ENCODE measurements around the gene HAVCR2.

The HAVCR2 gene

GRCh38 chr5:157142317-157143126 is 33.7 kb upstream of the HAVCR2 start, which contains the start of gene MED7:
TSS of gene MED7 (minus strand) at chr5:157142865. CDS start at chr5:157139431, 3,434 bp downstream.
- peak within 1 kb of the TSS; percentile 90 for H3K4me3 ChIP-seq (ENCODE audit: low read depth, low read length, poor library complexity, severe bottlenecking)
- H3F3A ChIP-seq (ENCODE audit: insufficient read depth, low read length), result no peaks in the 10 kb centered on the region
- peaks cover 22% of the 10 kb centered on the region for H3K36me3 ChIP-seq (ENCODE audit: insufficient read depth, low read length)
- no peaks in the 10 kb centered on the region for H4K20me1 ChIP-seq (ENCODE audit: insufficient read depth, low read length)
- no peaks in the 10 kb centered on the region for H3K27me3 ChIP-seq (ENCODE audit: insufficient read depth, low read length)
- peak within 1 kb of the TSS; percentile 65 for H3K27ac ChIP-seq (ENCODE audit: low read depth, low read length, poor library complexity, severe bottlenecking)
- no peaks in the 10 kb centered on the region for H3K9me3 ChIP-seq (ENCODE audit: low read length)
- peak within 1 kb of the TSS; percentile 95 for H3K9ac ChIP-seq (ENCODE audit: low read length)
- H3K9me2 ChIP-seq (ENCODE audit: low read depth, low read length), result no peaks in the 10 kb centered on the region
- peak within 1 kb of the TSS; percentile 77 for H3K4me2 ChIP-seq (ENCODE audit: low read length)
- H3K79me2 ChIP-seq (ENCODE audit: insufficient read depth, low read length), result peaks cover 7% of the 10 kb centered on the region
- peaks cover 16% of the 10 kb centered on the region for H3K4me1 ChIP-seq (ENCODE audit: insufficient read depth, low read length, severe bottlenecking)
- no peak for TF ChIP-seq EZH2 (IDR thresholded peaks at IDR 0.05; ENCODE audit: borderline replicate concordance, low read length)
- TF ChIP-seq, protein P1, sequence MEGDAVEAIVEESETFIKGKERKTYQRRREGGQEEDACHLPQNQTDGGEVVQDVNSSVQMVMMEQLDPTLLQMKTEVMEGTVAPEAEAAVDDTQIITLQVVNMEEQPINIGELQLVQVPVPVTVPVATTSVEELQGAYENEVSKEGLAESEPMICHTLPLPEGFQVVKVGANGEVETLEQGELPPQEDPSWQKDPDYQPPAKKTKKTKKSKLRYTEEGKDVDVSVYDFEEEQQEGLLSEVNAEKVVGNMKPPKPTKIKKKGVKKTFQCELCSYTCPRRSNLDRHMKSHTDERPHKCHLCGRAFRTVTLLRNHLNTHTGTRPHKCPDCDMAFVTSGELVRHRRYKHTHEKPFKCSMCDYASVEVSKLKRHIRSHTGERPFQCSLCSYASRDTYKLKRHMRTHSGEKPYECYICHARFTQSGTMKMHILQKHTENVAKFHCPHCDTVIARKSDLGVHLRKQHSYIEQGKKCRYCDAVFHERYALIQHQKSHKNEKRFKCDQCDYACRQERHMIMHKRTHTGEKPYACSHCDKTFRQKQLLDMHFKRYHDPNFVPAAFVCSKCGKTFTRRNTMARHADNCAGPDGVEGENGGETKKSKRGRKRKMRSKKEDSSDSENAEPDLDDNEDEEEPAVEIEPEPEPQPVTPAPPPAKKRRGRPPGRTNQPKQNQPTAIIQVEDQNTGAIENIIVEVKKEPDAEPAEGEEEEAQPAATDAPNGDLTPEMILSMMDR (IDR thresholded peaks at IDR 0.05; ENCODE audit: low read length), result no peak
- H2AFZ ChIP-seq (ENCODE audit: low read length), result peak within 1 kb of the TSS; percentile 58

GRCh38 chr5:157137691-157138090 is 28.8 kb upstream of the HAVCR2 start:
- Histone ChIP-seq H3K27me3 (ENCODE audit: insufficient read depth, low read length) (no peaks in the 10 kb centered on the region), H3K9ac (ENCODE audit: low read length) (no peak overlapping the region), H3K36me3 (ENCODE audit: insufficient read depth, low read length) (peaks cover 27% of the 10 kb centered on the region), H3K9me3 (ENCODE audit: low read length) (no peaks in the 10 kb centered on the region), H3K27ac (ENCODE audit: low read depth, low read length, poor library complexity, severe bottlenecking) (no peak overlapping the region), H3K4me1 (ENCODE audit: insufficient read depth, low read length, severe bottlenecking) (peaks cover 8% of the 10 kb centered on the region), H4K20me1 (ENCODE audit: insufficient read depth, low read length) (no peaks in the 10 kb centered on the region), H3K79me2 (ENCODE audit: insufficient read depth, low read length) (peaks cover 7% of the 10 kb centered on the region), H2AFZ (ENCODE audit: low read length) (no peak overlapping the region), H3K4me3 (ENCODE audit: low read depth, low read length, poor library complexity, severe bottlenecking) (no peak overlapping the region), H3K4me2 (ENCODE audit: low read length) (no peak overlapping the region), H3F3A (ENCODE audit: insufficient read depth, low read length) (no peaks in the 10 kb centered on the region), H3K9me2 (ENCODE audit: low read depth, low read length) (no peaks in the 10 kb centered on the region)
- TF ChIP-seq, protein P1 (IDR thresholded peaks at IDR 0.05; ENCODE audit: low read length), result no peak
- TF ChIP-seq EZH2 (IDR thresholded peaks at IDR 0.05; ENCODE audit: borderline replicate concordance, low read length), result no peak

DNA sequence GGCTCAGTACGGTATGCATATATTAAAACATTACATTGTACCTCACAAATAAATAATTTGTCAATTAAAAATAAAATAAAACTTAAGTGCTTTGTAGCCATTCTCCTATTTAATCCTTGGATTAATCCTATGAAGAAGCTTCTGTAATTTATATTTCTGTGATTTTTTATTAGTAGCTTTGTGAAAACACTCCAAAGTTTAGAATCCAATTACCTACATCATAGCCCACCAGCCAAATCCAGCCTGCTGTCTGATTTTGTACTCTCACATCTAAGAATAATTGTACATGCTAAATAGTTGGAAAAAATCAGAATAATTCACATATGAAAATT is 23.4 kb upstream of the HAVCR2 start:
- Histone ChIP-seq H3F3A (ENCODE audit: insufficient read depth, low read length) (no peaks in the 10 kb centered on the region), H3K27me3 (ENCODE audit: insufficient read depth, low read length) (no peaks in the 10 kb centered on the region), H3K4me1 (ENCODE audit: insufficient read depth, low read length, severe bottlenecking) (peaks cover 9% of the 10 kb centered on the region), H3K36me3 (ENCODE audit: insufficient read depth, low read length) (peaks cover 2% of the 10 kb centered on the region), H3K79me2 (ENCODE audit: insufficient read depth, low read length) (no peaks in the 10 kb centered on the region), H3K9ac (ENCODE audit: low read length) (no peak overlapping the region), H3K27ac (ENCODE audit: low read depth, low read length, poor library complexity, severe bottlenecking) (no peak overlapping the region), H3K9me3 (ENCODE audit: low read length) (no peaks in the 10 kb centered on the region), H3K4me3 (ENCODE audit: low read depth, low read length, poor library complexity, severe bottlenecking) (no peak overlapping the region), H3K9me2 (ENCODE audit: low read depth, low read length) (no peaks in the 10 kb centered on the region), H3K4me2 (ENCODE audit: low read length) (no peak overlapping the region), H4K20me1 (ENCODE audit: insufficient read depth, low read length) (no peaks in the 10 kb centered on the region), H2AFZ (ENCODE audit: low read length) (no peak overlapping the region)
- TF ChIP-seq, protein P1 (IDR thresholded peaks at IDR 0.05; ENCODE audit: low read length), result no peak
- no peak for TF ChIP-seq EZH2 (IDR thresholded peaks at IDR 0.05; ENCODE audit: borderline replicate concordance, low read length)
